ENCODE measurements around the gene TP53BP1. TPM values are rescaled to one million over a fixed set of nuclear protein-coding genes. Genes with fewer than 3 reads are reported as not detected.

The TP53BP1 gene
- total and polyA plus RNA-seq, 3 donors from 2014 or later: 50.0 to 133 (median 112) TPM

DNA sequence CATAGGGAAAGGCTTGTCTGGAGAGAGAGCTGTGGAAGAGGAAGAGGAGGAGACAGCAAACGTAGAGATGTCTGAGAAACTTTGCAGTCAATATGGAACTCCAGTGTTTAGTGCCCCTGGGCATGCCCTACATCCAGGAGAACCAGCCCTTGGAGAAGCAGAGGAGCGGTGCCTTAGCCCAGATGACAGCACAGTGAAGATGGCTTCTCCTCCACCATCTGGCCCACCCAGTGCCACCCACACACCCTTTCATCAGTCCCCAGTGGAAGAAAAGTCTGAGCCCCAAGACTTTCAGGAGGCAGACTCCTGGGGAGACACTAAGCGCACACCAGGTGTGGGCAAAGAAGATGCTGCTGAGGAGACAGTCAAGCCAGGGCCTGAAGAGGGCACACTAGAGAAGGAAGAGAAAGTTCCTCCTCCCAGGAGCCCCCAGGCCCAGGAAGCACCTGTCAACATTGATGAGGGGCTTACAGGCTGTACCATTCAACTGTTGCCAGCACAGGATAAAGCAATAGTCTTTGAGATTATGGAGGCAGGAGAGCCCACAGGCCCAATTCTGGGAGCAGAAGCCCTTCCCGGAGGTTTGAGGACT lies 31.4 kb upstream of the TP53BP1 start:
- WGBS, 2 donors: 87 to 100% methylated on average over 4 of the region's 4 CpGs

DNA sequence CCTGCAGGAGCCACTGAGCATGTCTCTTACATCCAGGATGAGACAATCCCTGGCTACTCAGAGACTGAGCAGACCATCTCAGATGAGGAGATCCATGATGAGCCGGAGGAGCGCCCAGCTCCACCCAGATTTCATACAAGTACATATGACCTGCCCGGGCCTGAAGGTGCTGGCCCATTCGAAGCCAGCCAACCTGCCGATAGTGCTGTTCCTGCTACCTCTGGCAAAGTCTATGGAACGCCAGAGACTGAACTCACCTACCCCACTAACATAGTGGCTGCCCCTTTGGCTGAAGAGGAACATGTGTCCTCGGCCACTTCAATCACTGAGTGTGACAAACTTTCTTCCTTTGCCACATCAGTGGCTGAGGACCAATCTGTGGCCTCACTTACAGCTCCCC lies 30.7 kb upstream of the TP53BP1 start:
- WGBS, 2 donors: 94 to 98% methylated on average over 7 of the region's 7 CpGs
- H3K36me3 ChIP-seq (ENCODE audit: low read depth, missing control alignments): no peaks in the 10 kb centered on the region
- intact Hi-C loops (cut with DNase I; ENCODE audit: low total_unique reads): no loop called here

More for the DNA sequence above, 31.4 kb upstream of the TP53BP1 start:
- no peak for DNase-seq
- Histone ChIP-seq H3K9me3 (no peaks in the 10 kb centered on the region), H3K4me1 (no peaks in the 10 kb centered on the region), H3K36me3 (ENCODE audit: low read depth, missing control alignments) (no peaks in the 10 kb centered on the region), H3K27ac (no peak overlapping the region), H3K27me3 (no peaks in the 10 kb centered on the region), H3K4me3 (no peak overlapping the region)
- no peak for TF ChIP-seq POLR2A (IDR thresholded peaks at IDR 0.05)
- TF ChIP-seq, protein P1, sequence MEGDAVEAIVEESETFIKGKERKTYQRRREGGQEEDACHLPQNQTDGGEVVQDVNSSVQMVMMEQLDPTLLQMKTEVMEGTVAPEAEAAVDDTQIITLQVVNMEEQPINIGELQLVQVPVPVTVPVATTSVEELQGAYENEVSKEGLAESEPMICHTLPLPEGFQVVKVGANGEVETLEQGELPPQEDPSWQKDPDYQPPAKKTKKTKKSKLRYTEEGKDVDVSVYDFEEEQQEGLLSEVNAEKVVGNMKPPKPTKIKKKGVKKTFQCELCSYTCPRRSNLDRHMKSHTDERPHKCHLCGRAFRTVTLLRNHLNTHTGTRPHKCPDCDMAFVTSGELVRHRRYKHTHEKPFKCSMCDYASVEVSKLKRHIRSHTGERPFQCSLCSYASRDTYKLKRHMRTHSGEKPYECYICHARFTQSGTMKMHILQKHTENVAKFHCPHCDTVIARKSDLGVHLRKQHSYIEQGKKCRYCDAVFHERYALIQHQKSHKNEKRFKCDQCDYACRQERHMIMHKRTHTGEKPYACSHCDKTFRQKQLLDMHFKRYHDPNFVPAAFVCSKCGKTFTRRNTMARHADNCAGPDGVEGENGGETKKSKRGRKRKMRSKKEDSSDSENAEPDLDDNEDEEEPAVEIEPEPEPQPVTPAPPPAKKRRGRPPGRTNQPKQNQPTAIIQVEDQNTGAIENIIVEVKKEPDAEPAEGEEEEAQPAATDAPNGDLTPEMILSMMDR (IDR thresholded peaks at IDR 0.05): no peak
- intact Hi-C loops (cut with DNase I; ENCODE audit: low total_unique reads): no loop called here

DNA sequence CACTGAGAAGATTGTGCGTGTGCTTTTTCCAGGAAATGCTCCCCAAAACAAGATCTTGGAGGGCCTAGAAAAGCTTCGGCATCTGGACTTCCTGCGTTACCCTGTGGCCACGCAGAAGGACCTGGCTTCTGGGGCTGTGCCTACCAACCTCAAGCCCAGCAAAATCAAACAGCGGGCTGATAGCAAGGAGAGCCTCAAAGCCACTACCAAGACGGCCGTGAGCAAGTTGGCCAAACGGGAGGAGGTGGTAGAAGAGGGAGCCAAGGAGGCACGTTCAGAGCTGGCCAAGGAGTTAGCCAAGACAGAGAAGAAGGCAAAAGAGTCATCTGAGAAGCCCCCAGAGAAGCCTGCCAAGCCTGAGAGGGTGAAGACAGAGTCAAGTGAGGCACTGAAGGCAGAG lies 29.3 kb upstream of the TP53BP1 start:
- TF ChIP-seq, protein P1 (IDR thresholded peaks at IDR 0.05): no peak
- TF ChIP-seq POLR2A (IDR thresholded peaks at IDR 0.05): no peak
- Histone ChIP-seq H3K36me3 (ENCODE audit: low read depth, missing control alignments) (no peaks in the 10 kb centered on the region), H3K4me3 (no peak overlapping the region), H3K9me3 (no peaks in the 10 kb centered on the region), H3K27me3 (no peaks in the 10 kb centered on the region), H3K4me1 (peaks cover 3% of the 10 kb centered on the region), H3K27ac (no peak overlapping the region)
- intact Hi-C loops (cut with DNase I; ENCODE audit: low total_unique reads): no loop called here
- DNase-seq: no peak
- WGBS, 2 donors: 89 to 90% methylated on average over 7 to 9 of the region's 9 CpGs

More for the DNA sequence above, 30.7 kb upstream of the TP53BP1 start:
- Histone ChIP-seq H3K9me3 (no peaks in the 10 kb centered on the region), H3K4me3 (no peak overlapping the region), H3K27ac (no peak overlapping the region), H3K4me1 (peaks cover 1% of the 10 kb centered on the region), H3K27me3 (no peaks in the 10 kb centered on the region)
- TF ChIP-seq, protein P1 (IDR thresholded peaks at IDR 0.05): no peak
- no peak for DNase-seq

DNA sequence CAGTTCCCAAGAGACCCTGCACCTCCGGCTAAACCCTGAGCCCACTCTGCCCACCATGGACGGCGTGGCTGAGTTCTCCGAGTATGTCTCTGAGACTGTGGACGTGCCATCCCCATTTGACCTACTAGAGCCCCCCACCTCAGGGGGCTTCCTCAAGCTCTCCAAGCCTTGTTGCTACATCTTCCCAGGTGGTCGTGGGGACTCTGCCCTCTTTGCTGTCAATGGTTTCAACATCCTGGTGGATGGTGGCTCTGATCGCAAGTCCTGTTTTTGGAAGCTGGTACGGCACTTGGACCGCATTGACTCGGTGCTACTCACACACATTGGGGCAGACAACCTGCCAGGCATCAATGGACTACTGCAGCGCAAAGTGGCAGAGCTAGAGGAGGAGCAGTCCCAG lies 28.5 kb upstream of the TP53BP1 start:
- WGBS, 2 donors: 93 to 97% methylated on average over 11 of the region's 11 CpGs
- no peaks in the 10 kb centered on the region for H3K36me3 ChIP-seq (ENCODE audit: low read depth, missing control alignments)
- no peak overlapping the region for H3K4me3 ChIP-seq
- H3K4me1 ChIP-seq: peaks cover 12% of the 10 kb centered on the region
- TF ChIP-seq, protein P1 (IDR thresholded peaks at IDR 0.05): no peak
- TF ChIP-seq POLR2A (IDR thresholded peaks at IDR 0.05): no peak
- no peak overlapping the region for H3K27ac ChIP-seq
- H3K27me3 ChIP-seq: no peaks in the 10 kb centered on the region
- DNase-seq: no peak
- intact Hi-C loops (cut with DNase I; ENCODE audit: low total_unique reads): no loop called here
- H3K9me3 ChIP-seq: no peaks in the 10 kb centered on the region

DNA sequence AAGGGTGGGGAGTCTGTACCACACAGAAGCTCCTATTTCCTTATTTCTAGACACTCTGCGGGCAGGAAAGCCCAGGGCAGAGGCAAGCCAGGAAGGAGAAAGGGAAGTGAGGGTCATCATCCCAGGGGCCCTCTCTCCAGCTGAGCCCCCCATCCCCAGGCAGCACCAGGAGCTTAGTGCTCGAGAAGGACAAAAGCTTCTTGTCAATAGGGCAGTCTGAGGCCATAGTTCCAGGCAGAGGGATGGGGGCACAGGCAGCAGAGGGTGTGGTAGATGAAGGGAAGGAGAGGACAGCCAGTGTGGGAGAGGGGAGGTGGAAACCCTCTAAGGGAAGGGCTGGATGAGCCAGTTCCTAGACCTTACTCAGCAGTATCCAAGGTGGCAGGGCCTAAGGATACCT lies 27.2 kb upstream of the TP53BP1 start:
- no peaks in the 10 kb centered on the region for H3K36me3 ChIP-seq (ENCODE audit: low read depth, missing control alignments)
- H3K4me1 ChIP-seq: peaks cover 20% of the 10 kb centered on the region
- no peaks in the 10 kb centered on the region for H3K27me3 ChIP-seq
- DNase-seq: no peak
- no peak overlapping the region for H3K4me3 ChIP-seq
- intact Hi-C loops (cut with DNase I; ENCODE audit: low total_unique reads): no loop called here
- TF ChIP-seq POLR2A (IDR thresholded peaks at IDR 0.05): no peak
- TF ChIP-seq, protein P1 (IDR thresholded peaks at IDR 0.05): no peak
- no peak overlapping the region for H3K27ac ChIP-seq
- 85 to 86% methylated on average over 1 to 2 of the region's 2 CpGs for WGBS, 2 donors
- no peaks in the 10 kb centered on the region for H3K9me3 ChIP-seq

Measured in testis (tissue), 3 donors.